Adrenal gland (tissue), 12 donors: ENCODE data around the gene AKAP13. TPM values are rescaled to one million over a fixed set of nuclear protein-coding genes. Genes with fewer than 3 reads are reported as not detected.

Source experiments
- DNase-seq, 7 donors: peaks; one replicate each; pipeline ENCODE4 v3.0.0-alpha.2; 2019 to 2020
- H3K27ac ChIP-seq, 5 donors: fragments of 200-600 bp; sonication (generic) in 4 of 5; 1 replicate in 3 of 5; 2 replicates in 2 of 5; pipeline versions ENCODE4 v1.5.1 to v1.8.0; 2016 to 2020; ENCODE audit warnings: mild to moderate bottlenecking in 1 of 5
- H3K27me3 ChIP-seq: fragments of 200-600 bp; 2 replicates; pipeline ENCODE4 v1.8.0; 2021
- H3K36me3 ChIP-seq, 2 donors: fragments of 200-600 bp; replicated peaks in 1 of 2; 1 replicate in 1 of 2; 2 replicates in 1 of 2; pipeline versions ENCODE4 v1.5.1 to v1.8.0; 2018 to 2022
- H3K4me1 ChIP-seq, 2 donors: fragments of 200-600 bp; replicated peaks in 1 of 2; 1 replicate in 1 of 2; 2 replicates in 1 of 2; pipeline versions ENCODE4 v1.5.1 to v1.8.0; 2018 to 2021
- H3K4me3 ChIP-seq, 4 donors: fragments of 200-600 bp; sonication (generic) in 3 of 4; one replicate each; pipeline ENCODE4 v1.5.1; 2016 to 2018
- H3K9me3 ChIP-seq, 3 donors: fragments of 200-600 bp; sonication (generic) in 1 of 3; replicated peaks in 1 of 3; 1 replicate in 2 of 3; 2 replicates in 1 of 3; pipeline versions ENCODE4 v1.5.1 to v1.8.0; 2016 to 2021
- CTCF ChIP-seq, 6 experiments: fragments of 450-650 bp in 4 of 6; fragments of 200-600 bp in 2 of 6; sonication (generic) in 1 of 6; IDR thresholded peaks; 1 replicate in 5 of 6; 2 replicates in 1 of 6; pipeline versions ENCODE4 v1.5.1 to v1.8.0; 2016 to 2021; ENCODE audit warnings: antibody characterized with exemption in 6 of 6, mild to moderate bottlenecking in 2 of 6, moderate library complexity in 1 of 6
- POLR2A ChIP-seq, 2 donors: fragments of 450-650 bp; IDR thresholded peaks; one replicate each; pipeline ENCODE4 v1.6.1; 2017; ENCODE audit warnings: antibody characterized with exemption in 2 of 2, mild to moderate bottlenecking in 2 of 2, moderate library complexity in 1 of 2
- WGBS, 4 donors: extraction: QIAGEN DNeasy Blood & Tissue Kit in 2 of 4; methylation state at CpG; one replicate each; pipeline versions ENCODE4 v1.1.5 to v1.1.7; 2013 to 2017; 5-methylcytosine and 5-hydroxymethylcytosine counted together
- intact Hi-C, 2 donors: fragments of 100-400 bp; cut with DNase I; formaldehyde crosslinking; loops; one replicate each; pipeline versions ENCODE4 v1.14.1 to v1.15.0; 2022 to 2023
- polyA plus RNA-seq, 3 donors: library from polyadenylated mRNA; stranded (reverse); fragments of 200-250 nt in 2 of 3; fragments of 350-450 nt in 1 of 3; fragmentation: Illumina TruSeq in 1 of 3; extraction: RNeasy Lipid Tissue Mini Kit (QIAGEN cat#74804) in 1 of 3; gene quantifications; one replicate each; pipeline ENCODE4 v1.2.3, GENCODE V29; 2013 to 2014
- total RNA-seq, 9 donors: library from RNA; depleted of rRNA in 4 of 9; stranded (reverse); fragments of >200 nt in 4 of 9; fragments of 120-200 nt in 1 of 9; fragmentation: NEBNext Ultra II Directional in 1 of 9; extraction: Animal tissue kit (Norgen Biotek cat#: 25700) in 1 of 9; gene quantifications; one replicate each; pipeline versions ENCODE4 v1.1.0 to v1.2.4, GENCODE V29; 2013 to 2023
- donor health status: healthy with polysubstance abuse.
- donor health status: Bipolar disorder and iron deficiency.
- donor health status: DM: yes; HTN: yes; CAD: no.
- donor health status: DM: no; HTN: no; CAD: no.
- donor health status: DM: no; HTN: no; CAD: no.
- donor health status: DM: yes; HTN: yes; CAD: no.

The AKAP13 gene
- total and polyA plus RNA-seq, 12 donors: 42.7 to 144 (median 89.2) TPM

DNA sequence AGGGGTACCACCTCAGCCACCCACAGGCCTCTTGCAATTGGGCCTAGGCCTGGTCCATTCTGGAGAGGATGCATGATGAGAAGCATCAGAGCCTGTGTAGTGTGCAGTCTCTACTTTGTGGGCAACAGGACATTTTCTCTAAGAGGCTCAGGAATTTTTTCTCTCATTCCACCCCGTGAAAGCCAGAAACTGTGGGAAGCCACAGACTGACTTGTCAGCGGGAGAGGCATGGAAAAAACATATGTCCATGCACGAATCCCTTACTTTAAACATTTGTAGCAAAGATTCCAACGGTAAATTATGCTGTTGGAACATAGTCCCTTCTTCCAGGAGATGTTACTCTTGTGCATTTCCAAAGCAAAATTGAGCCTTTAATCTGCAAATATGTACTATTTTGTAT lies 217.8 kb downstream of the AKAP13 start:
- intact Hi-C loops: no loop called here
- no peaks in the 10 kb centered on the region for H3K9me3 ChIP-seq
- H3K4me3 ChIP-seq: no peak overlapping the region
- 75 to 92% (median 90%) methylated on average over 4 of the region's 4 CpGs for WGBS, 4 donors
- no peak for DNase-seq
- H3K4me1 ChIP-seq: peaks cover 0 to 10% of the 10 kb centered on the region in 2 donors
- H3K27ac ChIP-seq: peak overlapping the region in 2 of 5 donors; percentile 33 to 43
- H3K36me3 ChIP-seq: no peaks in the 10 kb centered on the region
- H3K27me3 ChIP-seq: no peaks in the 10 kb centered on the region
- no peak for TF ChIP-seq POLR2A (IDR thresholded peaks at IDR 0.05)
- no peak for TF ChIP-seq CTCF (IDR thresholded peaks at IDR 0.05)

DNA sequence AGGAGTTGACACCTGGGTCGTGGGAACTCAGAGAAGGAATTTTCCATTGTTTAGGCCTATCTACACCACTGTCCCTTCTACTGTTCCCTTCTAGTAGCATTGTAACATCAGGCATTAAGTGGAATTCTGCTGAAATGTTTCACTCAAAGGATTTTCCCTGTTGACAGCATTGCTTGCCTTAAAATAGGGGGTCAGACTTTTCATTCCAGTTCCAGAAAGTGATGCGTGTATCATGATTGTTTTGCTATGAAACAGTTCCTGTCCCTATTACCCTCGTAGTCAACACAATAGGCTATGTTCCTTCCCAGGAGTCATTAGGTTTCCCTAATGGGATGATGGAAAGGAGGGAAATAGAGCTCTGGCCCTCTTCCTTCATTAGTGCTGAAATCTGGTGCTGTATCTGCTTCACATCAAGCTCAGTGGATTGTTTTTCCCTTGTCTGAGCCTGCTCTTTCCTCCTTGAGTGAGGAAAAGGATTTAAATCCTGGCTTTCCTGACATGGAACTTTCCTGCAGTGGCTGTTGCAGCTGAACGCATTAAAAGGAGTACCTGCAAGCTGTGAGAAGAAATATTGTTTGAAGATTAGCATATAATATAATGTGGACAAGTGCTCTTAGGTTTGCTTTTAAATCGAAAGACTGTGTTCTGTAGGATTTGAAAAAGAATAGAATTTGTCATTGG lies 218.5 kb downstream of the AKAP13 start:
- peaks cover 0 to 5% of the 10 kb centered on the region in 2 donors for H3K36me3 ChIP-seq
- H3K9me3 ChIP-seq: no peaks in the 10 kb centered on the region
- peak overlapping the region in 2 of 5 donors; percentile 33 to 43 for H3K27ac ChIP-seq
- 56 to 88% (median 82%) methylated on average over 5 of the region's 5 CpGs for WGBS, 4 donors
- H3K4me1 ChIP-seq: peaks cover 0 to 10% of the 10 kb centered on the region in 2 donors
- TF ChIP-seq CTCF (IDR thresholded peaks at IDR 0.05) (no peak), POLR2A (IDR thresholded peaks at IDR 0.05) (no peak)
- no peak for DNase-seq
- H3K4me3 ChIP-seq: no peak overlapping the region
- intact Hi-C loops: no loop called here
- no peaks in the 10 kb centered on the region for H3K27me3 ChIP-seq

DNA sequence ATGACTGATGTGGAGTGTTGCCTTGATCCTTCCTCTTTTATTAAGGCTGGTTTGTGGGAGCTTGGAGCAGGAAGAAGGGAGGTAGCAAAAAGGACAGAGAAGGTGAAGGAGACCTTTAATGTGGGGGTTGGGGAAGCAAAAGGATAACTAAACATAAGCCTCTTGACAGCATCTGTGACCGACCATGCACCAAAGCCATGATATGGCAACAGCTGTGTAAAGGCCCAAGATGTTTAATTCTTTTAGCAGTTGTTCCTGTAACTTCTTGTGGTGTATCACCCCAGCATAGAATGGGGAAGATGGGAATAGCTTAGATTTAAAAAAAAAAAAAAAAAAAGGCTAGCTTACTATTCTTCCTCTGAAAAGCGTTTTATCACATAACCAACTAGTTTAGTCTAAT lies 219.6 kb downstream of the AKAP13 start:
- Histone ChIP-seq H3K27me3 (no peaks in the 10 kb centered on the region), H3K9me3 (no peaks in the 10 kb centered on the region), H3K4me3 (no peak overlapping the region), H3K36me3 (peaks cover 0 to 7% of the 10 kb centered on the region in 2 donors), H3K4me1 (peaks cover 0 to 10% of the 10 kb centered on the region in 2 donors), H3K27ac (no peak overlapping the region)
- intact Hi-C loops: no loop called here
- TF ChIP-seq CTCF (IDR thresholded peaks at IDR 0.05): no peak
- no peak for TF ChIP-seq POLR2A (IDR thresholded peaks at IDR 0.05)
- DNase-seq: no peak
- WGBS, 4 donors: 85 to 95% (median 90%) methylated on average over 2 of the region's 2 CpGs

DNA sequence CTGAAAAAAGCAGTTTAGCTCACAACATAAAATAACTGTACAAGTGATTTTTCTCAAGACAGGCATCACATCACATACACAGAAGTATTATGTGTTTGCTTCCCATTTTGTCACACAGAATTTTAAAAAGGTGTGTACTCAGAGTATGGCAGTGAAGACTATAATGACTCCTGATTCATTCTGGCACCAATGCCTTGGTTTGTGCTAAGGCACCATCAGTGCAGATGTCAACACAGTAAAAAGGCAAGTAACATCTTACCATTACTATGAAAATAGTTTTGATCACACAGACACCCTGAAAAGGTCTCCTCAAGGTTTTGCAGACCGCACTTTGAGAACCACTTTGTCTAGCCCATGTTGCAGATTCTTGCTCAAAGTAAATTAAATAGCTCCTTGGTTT lies 222.8 kb downstream of the AKAP13 start:
- Histone ChIP-seq H3K9me3 (no peaks in the 10 kb centered on the region), H3K4me1 (peaks cover 8 to 30% of the 10 kb centered on the region in 2 donors), H3K4me3 (no peak overlapping the region), H3K36me3 (peaks cover 0 to 7% of the 10 kb centered on the region in 2 donors), H3K27me3 (no peaks in the 10 kb centered on the region), H3K27ac (no peak overlapping the region)
- 89 to 100% (median 97%) methylated on average over 1 of the region's 1 CpG for WGBS, 4 donors
- TF ChIP-seq CTCF (IDR thresholded peaks at IDR 0.05) (no peak), POLR2A (IDR thresholded peaks at IDR 0.05) (no peak)
- intact Hi-C loops: no loop called here
- DNase-seq: no peak
